ENCODE measurements around the gene TSPAN18. TPM values are rescaled to one million over a fixed set of nuclear protein-coding genes. Genes with fewer than 3 reads are reported as not detected.

Gene TSPAN18
- total and polyA plus RNA-seq, 2 experiments from 2014 or later = 6.0 to 10.6 TPM

DNA sequence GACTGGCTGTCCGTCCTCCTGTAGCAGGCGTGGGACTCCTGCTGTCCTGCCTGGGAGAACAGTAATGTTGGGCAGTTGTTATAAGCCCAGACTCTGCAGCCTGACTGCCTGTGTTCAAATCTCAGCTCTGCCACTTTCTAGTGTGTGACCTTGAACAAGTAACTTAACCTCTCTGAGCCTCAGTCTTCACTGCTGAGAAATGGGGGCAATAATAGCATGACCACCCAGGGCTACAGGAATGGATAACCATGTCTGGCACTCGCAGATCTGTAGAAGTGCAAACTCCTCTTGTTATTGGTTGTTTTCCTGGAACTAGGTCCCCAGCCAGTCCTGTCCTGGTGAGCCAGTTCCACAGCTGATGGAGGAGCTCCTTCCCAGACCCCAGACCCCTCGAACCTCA, 154.2 kb downstream of the TSPAN18 start (continued):
- TF ChIP-seq, protein P1, sequence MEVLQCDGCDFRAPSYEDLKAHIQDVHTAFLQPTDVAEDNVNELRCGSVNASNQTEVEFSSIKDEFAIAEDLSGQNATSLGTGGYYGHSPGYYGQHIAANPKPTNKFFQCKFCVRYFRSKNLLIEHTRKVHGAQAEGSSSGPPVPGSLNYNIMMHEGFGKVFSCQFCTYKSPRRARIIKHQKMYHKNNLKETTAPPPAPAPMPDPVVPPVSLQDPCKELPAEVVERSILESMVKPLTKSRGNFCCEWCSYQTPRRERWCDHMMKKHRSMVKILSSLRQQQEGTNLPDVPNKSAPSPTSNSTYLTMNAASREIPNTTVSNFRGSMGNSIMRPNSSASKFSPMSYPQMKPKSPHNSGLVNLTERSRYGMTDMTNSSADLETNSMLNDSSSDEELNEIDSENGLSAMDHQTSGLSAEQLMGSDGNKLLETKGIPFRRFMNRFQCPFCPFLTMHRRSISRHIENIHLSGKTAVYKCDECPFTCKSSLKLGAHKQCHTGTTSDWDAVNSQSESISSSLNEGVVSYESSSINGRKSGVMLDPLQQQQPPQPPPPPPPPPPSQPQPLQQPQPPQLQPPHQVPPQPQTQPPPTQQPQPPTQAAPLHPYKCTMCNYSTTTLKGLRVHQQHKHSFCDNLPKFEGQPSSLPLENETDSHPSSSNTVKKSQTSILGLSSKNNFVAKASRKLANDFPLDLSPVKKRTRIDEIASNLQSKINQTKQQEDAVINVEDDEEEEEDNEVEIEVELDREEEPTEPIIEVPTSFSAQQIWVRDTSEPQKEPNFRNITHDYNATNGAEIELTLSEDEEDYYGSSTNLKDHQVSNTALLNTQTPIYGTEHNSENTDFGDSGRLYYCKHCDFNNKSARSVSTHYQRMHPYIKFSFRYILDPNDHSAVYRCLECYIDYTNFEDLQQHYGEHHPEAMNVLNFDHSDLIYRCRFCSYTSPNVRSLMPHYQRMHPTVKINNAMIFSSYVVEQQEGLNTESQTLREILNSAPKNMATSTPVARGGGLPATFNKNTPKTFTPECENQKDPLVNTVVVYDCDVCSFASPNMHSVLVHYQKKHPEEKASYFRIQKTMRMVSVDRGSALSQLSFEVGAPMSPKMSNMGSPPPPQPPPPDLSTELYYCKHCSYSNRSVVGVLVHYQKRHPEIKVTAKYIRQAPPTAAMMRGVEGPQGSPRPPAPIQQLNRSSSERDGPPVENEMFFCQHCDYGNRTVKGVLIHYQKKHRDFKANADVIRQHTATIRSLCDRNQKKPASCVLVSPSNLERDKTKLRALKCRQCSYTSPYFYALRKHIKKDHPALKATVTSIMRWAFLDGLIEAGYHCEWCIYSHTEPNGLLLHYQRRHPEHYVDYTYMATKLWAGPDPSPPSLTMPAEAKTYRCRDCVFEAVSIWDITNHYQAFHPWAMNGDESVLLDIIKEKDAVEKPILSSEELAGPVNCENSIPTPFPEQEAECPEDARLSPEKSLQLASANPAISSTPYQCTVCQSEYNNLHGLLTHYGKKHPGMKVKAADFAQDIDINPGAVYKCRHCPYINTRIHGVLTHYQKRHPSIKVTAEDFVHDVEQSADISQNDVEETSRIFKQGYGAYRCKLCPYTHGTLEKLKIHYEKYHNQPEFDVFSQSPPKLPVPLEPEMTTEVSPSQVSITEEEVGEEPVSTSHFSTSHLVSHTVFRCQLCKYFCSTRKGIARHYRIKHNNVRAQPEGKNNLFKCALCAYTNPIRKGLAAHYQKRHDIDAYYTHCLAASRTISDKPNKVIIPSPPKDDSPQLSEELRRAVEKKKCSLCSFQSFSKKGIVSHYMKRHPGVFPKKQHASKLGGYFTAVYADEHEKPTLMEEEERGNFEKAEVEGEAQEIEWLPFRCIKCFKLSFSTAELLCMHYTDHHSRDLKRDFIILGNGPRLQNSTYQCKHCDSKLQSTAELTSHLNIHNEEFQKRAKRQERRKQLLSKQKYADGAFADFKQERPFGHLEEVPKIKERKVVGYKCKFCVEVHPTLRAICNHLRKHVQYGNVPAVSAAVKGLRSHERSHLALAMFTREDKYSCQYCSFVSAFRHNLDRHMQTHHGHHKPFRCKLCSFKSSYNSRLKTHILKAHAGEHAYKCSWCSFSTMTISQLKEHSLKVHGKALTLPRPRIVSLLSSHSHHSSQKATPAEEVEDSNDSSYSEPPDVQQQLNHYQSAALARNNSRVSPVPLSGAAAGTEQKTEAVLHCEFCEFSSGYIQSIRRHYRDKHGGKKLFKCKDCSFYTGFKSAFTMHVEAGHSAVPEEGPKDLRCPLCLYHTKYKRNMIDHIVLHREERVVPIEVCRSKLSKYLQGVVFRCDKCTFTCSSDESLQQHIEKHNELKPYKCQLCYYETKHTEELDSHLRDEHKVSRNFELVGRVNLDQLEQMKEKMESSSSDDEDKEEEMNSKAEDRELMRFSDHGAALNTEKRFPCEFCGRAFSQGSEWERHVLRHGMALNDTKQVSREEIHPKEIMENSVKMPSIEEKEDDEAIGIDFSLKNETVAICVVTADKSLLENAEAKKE (CRISPR knock-in tag; IDR thresholded peaks at IDR 0.05) = no peak
- TF ChIP-seq STAT1 (IDR thresholded peaks at IDR 0.05; ENCODE audit: unreplicated experiment) (no peak), JUNB (IDR thresholded peaks at IDR 0.05; ENCODE audit: unreplicated experiment) (no peak)

DNA sequence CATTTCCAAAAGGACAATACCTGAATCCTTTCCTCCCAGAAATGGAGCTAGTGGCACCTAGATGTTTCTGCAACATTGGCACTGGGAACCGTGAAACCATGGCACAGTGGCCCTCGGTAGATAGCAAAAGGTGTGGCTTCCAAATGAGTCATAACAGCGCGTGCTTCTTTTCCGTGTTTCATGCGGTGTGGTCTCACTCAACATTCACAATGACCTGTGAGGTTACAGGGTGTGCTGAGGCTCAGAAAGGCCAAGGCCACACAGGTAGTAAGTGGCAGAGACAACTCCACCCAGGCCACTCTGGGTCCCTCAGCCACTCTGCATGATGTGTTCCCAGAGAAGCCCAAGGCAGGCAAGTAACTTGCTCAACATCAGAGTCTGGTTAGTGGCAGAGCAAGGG, 156.5 kb downstream of the TSPAN18 start:
- H3K4me1 ChIP-seq (ENCODE audit: insufficient read depth) = peaks cover 37% of the 10 kb centered on the region
- no peak overlapping the region for H3K4me2 ChIP-seq
- no peaks in the 10 kb centered on the region for H3K27me3 ChIP-seq (ENCODE audit: insufficient read depth)
- Mint-ChIP-seq H3K27me3 (ENCODE audit: insufficient read depth, low read depth, poor library complexity) (peaks cover 9% of the 10 kb centered on the region), H3K9me3 (no peaks in the 10 kb centered on the region), H3K36me3 (ENCODE audit: low read depth) (no peaks in the 10 kb centered on the region), H3K4me3 (no peak overlapping the region), H3K27ac (no peak overlapping the region), H3K4me1 (peaks cover 36% of the 10 kb centered on the region)
- no peak overlapping the region for H3K4me3 ChIP-seq
- H2AFZ ChIP-seq = no peak overlapping the region
- H3K36me3 ChIP-seq (ENCODE audit: insufficient read depth) = no peaks in the 10 kb centered on the region
- H3K79me2 ChIP-seq (replicated peaks; ENCODE audit: insufficient read depth) = no peaks in the 10 kb centered on the region
- ATAC-seq (no peak), DNase-seq (ENCODE audit: low spot score) (no peak)
- H3F3A ChIP-seq (replicated peaks; ENCODE audit: low read depth) = no peaks in the 10 kb centered on the region
- no peak overlapping the region for H3K27ac ChIP-seq (ENCODE audit: low read depth)
- no peaks in the 10 kb centered on the region for H3K9me2 ChIP-seq (ENCODE audit: insufficient read depth)
- H4K20me1 ChIP-seq (replicated peaks; ENCODE audit: insufficient read depth) = no peaks in the 10 kb centered on the region
- TF ChIP-seq JUNB (IDR thresholded peaks at IDR 0.05; ENCODE audit: unreplicated experiment) (no peak), STAT1 (IDR thresholded peaks at IDR 0.05; ENCODE audit: unreplicated experiment) (no peak), POLR2AphosphoS5 (IDR thresholded peaks at IDR 0.05; ENCODE audit: low read depth) (no peak), ZNF114 (CRISPR knock-in tag; IDR thresholded peaks at IDR 0.05) (no peak), EZH2 (IDR thresholded peaks at IDR 0.05; ENCODE audit: low read depth, unreplicated experiment) (no peak), CREB1 (CRISPR knock-in tag; IDR thresholded peaks at IDR 0.05; ENCODE audit: low read depth) (no peak)
- TF ChIP-seq, protein P1 (CRISPR knock-in tag; IDR thresholded peaks at IDR 0.05) = no peak

All from GM23338 (cell line).